ENCODE results near the gene SSTR3.

DNA sequence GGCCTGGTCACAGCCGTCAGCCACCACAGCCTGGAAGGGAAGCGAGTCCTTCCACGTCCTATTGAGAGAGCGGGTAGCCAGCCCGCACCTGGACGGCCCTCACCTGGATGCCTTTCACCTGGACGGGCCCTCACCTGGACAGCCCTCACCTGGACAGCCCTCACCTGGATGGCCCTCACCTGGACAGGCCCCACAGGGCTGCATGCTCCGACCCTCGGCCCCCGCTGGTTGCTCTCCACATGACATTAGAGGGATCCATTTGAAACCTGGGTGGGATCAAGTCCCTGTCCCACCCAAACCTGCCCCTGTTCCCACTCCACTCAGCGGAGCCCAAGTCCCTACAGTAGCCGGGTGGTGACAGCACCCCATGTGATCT is 27.9 kb downstream of the SSTR3 start:
- TF ChIP-seq, protein P1, sequence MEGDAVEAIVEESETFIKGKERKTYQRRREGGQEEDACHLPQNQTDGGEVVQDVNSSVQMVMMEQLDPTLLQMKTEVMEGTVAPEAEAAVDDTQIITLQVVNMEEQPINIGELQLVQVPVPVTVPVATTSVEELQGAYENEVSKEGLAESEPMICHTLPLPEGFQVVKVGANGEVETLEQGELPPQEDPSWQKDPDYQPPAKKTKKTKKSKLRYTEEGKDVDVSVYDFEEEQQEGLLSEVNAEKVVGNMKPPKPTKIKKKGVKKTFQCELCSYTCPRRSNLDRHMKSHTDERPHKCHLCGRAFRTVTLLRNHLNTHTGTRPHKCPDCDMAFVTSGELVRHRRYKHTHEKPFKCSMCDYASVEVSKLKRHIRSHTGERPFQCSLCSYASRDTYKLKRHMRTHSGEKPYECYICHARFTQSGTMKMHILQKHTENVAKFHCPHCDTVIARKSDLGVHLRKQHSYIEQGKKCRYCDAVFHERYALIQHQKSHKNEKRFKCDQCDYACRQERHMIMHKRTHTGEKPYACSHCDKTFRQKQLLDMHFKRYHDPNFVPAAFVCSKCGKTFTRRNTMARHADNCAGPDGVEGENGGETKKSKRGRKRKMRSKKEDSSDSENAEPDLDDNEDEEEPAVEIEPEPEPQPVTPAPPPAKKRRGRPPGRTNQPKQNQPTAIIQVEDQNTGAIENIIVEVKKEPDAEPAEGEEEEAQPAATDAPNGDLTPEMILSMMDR (IDR thresholded peaks at IDR 0.05): no peak
- no peak for TF ChIP-seq EP300 (IDR thresholded peaks at IDR 0.05)

Measured in sigmoid colon (tissue), 4 donors.